Caki2 (cell line): Measurements from ENCODE around the gene ASPRV1. TPM values are rescaled to one million over a fixed set of nuclear protein-coding genes. Genes with fewer than 3 reads are reported as not detected.

Experiments used
- DNase-seq: peaks from one replicate; pipeline ENCODE4 v3.0.0-alpha.2; 2015; ENCODE audit warnings: low read depth
- in situ Hi-C: cut with HindIII; loops from 2 replicates; pipeline ENCODE4 v1.10.0; 2016; ENCODE audit warnings: low sequenced_read_pairs, low pct_unique_long_range_greater_than_20kb, mixed read lengths
- total RNA-seq: library from RNA; depleted of rRNA; stranded (reverse); fragments of >200 nt; shearing (Covaris generic); gene quantifications from 2 replicates; pipeline ENCODE4 v1.2.3, GENCODE V29; 2014; ENCODE audit warnings: low replicate concordance

The ASPRV1 gene
- total RNA-seq, 1 experiment from 2014 or later = 0.81 TPM

GRCh38 chr2:69992310-69993047 lies 31.0 kb upstream of the ASPRV1 start:
- in situ Hi-C loops = no loop called here

GRCh38 chr2:69989441-69990105 lies 28.1 kb upstream of the ASPRV1 start:
- in situ Hi-C loops = no loop called here
- no peak for DNase-seq

More at GRCh38 chr2:69992310-69993047, 31.0 kb upstream of the ASPRV1 start:
- DNase-seq = no peak

GRCh38 chr2:69989009-69989408 lies 27.6 kb upstream of the ASPRV1 start:
- in situ Hi-C loops = no loop called here
- no peak for DNase-seq

DNA sequence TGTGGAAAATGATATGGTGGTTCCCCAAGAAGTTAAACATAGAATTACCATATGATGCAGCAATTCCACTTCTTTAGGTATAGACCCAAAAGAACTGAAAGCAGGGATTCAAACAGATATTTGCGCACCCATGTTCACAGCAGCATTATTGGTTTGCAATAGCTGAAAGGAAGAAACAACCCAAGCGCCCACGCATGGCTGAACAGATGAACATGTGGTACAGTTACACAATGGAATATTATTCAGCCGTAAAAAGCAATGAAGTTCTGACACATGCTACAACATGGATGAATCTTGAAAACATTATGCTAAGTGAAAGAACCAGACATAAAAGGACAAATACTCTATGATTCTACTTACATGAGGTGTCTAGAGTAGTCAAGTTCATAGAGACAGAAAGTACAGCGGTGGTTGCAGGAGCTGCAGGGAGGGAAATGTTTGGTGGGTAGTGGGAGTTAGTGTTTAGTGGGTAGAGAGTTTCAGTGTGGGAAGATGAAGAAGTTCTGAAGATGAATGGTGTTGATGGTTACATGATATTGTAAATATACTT lies 26.7 kb upstream of the ASPRV1 start:
- DNase-seq = no peak
- in situ Hi-C loops = no loop called here

DNA sequence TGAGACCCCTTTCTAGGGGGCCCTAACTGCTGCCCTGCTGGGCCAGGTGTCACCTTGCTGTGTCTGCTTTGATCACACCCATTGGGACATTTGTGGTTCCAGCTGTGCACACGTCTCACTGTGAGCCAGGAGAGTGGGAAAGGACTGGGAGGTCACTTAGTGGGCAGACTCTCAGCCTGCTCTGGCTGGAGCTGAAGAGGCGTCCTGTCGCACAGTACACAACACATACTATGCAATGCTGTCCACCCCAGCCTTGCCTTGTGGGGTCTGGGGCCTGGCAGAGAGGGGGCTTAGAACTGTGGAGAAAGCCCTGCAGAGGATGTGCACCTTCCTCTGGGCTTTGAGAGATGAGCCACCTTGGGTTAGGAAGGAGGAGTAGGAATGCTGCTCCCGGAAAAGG lies 25.3 kb upstream of the ASPRV1 start:
- no peak for DNase-seq
- in situ Hi-C loops = no loop called here

- in situ Hi-C loops = no loop called here
- no peak for DNase-seq
These were observed 24.3 kb upstream of the ASPRV1 start for GRCh38 chr2:69985688-69986087.

DNA sequence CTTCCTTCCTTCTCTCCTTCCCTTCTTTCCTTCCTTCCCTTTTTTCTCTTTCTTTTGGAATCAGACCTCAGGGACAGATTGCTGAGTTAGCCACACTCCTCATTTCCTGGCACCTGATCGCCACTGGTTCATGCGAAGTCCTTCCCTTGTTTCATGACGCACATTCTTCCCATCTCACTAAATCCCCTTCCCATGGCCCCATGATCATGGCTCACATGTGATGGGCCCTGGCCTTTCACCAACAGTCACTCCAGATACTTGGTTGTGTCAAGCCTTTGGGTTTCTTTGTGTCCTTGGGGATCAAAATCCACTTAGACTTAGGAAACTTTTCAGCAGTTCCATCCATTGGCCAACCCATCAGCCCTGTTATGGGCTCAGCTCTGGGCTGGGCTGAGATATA lies 23.8 kb upstream of the ASPRV1 start:
- DNase-seq = no peak
- in situ Hi-C loops = no loop called here

- DNase-seq = no peak
- in situ Hi-C loops = no loop called here
These were observed 22.0 kb upstream of the ASPRV1 start for GRCh38 chr2:69983392-69983966.

DNA sequence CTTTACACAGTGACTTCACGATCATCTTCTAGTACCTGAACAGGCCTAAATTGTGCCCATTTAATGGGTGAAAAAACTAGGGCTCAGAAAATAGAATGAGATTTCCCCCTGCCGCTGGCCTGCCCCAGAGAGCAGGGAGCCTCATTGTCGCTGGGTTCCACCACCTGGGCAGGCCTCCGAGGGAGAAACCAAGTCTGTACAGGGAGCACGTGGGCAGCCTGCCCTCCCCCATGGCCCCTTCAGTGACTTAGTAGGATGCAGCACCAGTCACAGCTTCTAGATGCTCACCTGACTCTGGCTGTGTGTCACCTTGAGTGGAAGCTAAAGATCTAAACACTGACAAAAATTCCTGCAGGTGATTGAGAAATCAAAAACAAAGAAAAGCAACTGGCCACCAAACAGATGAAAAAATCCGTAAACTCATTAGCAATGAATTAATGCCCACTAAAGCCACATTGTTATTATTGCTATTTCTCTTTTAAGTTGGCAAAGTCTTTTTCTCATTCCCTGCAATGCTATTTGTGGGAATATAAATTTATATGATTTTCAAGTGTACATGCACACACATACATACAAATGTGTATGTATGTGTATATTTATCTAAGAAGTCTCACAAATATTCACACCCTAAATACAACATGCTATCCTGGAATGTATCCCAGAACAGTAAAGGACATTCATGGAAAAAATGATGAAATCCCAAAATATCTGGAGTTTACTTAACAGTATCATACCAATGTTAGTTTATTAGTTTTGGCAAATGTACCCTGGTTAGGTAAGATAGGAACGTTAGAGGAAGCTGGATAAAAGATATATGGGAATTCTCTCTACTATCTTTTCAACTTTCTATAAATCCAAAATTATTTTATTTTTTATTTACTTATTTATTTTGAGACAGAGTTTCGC lies 18.7 kb upstream of the ASPRV1 start:
- in situ Hi-C loops = no loop called here
- no peak for DNase-seq

GRCh38 chr2:69977906-69978482 lies 16.6 kb upstream of the ASPRV1 start:
- in situ Hi-C loops = no loop called here
- DNase-seq = no peak

DNA sequence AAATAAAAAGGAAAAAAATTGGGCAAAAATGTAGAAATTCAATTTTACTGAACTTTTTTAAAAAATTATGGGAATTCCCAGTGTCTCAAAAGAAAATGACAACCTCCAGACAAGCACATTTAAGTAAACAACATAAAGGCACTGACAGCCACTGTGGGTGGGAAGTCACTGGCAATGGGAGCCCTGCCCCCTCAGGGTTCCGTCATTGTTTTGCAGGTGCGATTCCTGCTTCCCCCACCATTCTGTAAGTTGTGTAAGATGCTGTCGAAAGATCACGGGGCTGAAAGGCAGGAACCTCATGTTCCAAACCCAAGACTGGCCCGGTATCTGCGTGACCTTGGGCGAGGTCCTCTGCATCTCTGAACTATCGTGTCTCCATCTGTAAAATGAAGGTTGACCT lies 15.8 kb upstream of the ASPRV1 start:
- in situ Hi-C loops = no loop called here
- no peak for DNase-seq

- DNase-seq = no peak
These were observed 14.5 kb upstream of the ASPRV1 start for GRCh38 chr2:69975853-69976462.

DNA sequence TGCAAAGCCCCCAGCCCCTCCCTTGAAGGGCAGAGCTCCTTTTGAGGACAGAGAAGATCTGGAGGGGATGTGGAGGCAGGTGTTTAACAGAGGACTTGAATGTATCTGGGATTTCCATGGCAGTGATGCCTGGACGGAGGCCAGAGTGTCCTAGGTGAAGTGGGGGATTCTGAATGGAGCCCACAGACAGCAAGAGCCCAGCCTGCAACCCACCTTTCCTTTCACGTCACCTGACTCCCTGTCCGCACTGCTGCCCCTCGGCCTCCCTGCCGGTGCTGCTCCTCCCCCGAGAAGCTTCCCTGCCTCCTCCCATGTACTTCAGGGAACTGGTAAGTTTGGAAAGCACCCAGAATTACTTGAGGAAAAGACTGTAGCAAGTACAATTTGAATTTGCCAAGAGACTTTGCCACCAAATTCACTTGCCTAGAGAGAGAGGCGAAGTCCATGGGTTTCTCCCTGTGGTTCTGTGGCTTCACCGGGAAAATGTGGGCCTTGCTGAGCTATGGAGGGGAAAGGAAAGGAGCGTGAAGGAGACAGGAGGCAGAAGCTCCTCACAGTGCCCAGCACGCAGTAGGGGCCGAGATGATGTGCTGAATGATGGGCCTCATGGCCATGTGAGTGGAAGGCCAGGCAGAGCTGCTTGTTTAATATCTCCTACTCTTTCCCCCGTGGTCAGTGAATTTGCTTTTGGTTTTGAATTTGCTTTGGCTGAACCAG lies 13.9 kb upstream of the ASPRV1 start:
- in situ Hi-C loops = no loop called here
- DNase-seq = no peak

More at GRCh38 chr2:69975853-69976462, 14.5 kb upstream of the ASPRV1 start:
- in situ Hi-C loops = no loop called here

GRCh38 chr2:69973335-69973735 lies 11.9 kb upstream of the ASPRV1 start:
- in situ Hi-C loops = no loop called here
- no peak for DNase-seq

DNA sequence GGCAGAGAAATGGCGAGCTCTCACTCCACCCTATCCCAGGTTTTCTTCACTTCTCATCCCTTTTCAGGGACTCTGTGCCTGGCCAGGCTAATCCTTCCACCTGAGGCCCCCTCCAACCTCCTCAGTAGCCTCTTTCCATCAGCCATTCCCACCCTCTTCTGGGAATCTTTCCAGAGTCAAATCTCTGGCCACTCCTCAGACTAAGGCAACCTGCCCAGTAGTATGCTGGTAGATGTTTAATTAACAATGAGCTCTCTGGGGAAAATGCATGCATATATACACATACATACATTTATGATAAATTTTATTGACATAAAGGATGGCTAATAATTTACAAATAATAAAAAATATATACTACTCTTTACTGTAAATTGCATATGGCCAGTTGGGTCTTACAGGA lies 11.4 kb upstream of the ASPRV1 start:
- in situ Hi-C loops = no loop called here

DNA sequence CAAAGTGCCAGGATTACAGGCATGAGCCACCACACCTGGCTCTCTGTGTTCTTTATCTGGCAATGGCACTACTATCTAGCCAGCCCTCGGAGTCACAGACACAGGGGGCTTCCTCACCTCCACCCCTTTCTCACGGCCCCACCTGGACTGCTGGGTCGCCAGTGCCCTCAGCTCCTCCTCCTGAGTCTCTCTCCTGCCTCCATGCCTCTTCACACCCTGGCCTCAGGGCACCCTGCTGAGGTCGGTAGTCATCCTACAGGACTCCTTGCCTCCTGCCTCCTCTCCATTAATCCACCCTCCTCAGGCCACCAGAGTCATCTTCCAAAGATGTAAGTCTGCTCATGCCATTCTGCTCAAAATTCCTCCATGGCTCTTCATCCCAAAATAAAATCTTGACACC lies 8.6 kb upstream of the ASPRV1 start:
- in situ Hi-C loops = no loop called here
- DNase-seq = no peak

More for the DNA sequence above, 11.4 kb upstream of the ASPRV1 start:
- DNase-seq = no peak
